GM23338 (cell line): ENCODE data around the gene RNASE7. TPM values are rescaled to one million over a fixed set of nuclear protein-coding genes. Genes with fewer than 3 reads are reported as not detected.

Source experiments
- ATAC-seq: fragments of 200-7000 bp; cut with Tn5 transposase; 3 replicates; pipeline ENCODE4 v1.9.1; 2020
- DNase-seq: peaks from one replicate; pipeline ENCODE4 v3.0.0-alpha.2; 2015; ENCODE audit warnings: low spot score
- H2AFZ ChIP-seq: fragments of 200-600 bp; sonication (generic); 2 replicates; pipeline ENCODE4 v1.8.0; 2016; ENCODE audit warnings: antibody characterized with exemption, mild to moderate bottlenecking, moderate library complexity
- H3F3A ChIP-seq: fragments of 200-600 bp; sonication (generic); replicated peaks from 2 replicates; pipeline ENCODE4 v1.8.0; 2017; ENCODE audit warnings: antibody characterized with exemption, mixed run types, low read depth
- H3K27ac ChIP-seq: fragments of 200-600 bp; sonication (generic); 2 replicates; pipeline ENCODE4 v1.6.1; 2016; ENCODE audit warnings: low read depth
- H3K27me3 ChIP-seq: fragments of 200-600 bp; sonication (generic); 2 replicates; pipeline ENCODE4 v1.8.0; 2016; ENCODE audit warnings: mild to moderate bottlenecking, mixed run types, moderate library complexity; ENCODE audit not compliant: insufficient read depth
- H3K36me3 ChIP-seq: fragments of 200-600 bp; sonication (generic); 2 replicates; pipeline ENCODE4 v1.8.0; 2016; ENCODE audit warnings: mild to moderate bottlenecking; ENCODE audit not compliant: insufficient read depth
- H3K4me1 ChIP-seq: fragments of 200-600 bp; sonication (generic); 2 replicates; pipeline ENCODE4 v1.8.0; 2016; ENCODE audit warnings: mild to moderate bottlenecking, moderate library complexity; ENCODE audit not compliant: insufficient read depth
- H3K4me2 ChIP-seq: fragments of 200-600 bp; sonication (generic); 2 replicates; pipeline ENCODE4 v1.7.1; 2017; ENCODE audit warnings: mixed run types
- H3K4me3 ChIP-seq: fragments of 200-600 bp; sonication (generic); 2 replicates; pipeline ENCODE4 v1.6.1; 2016; ENCODE audit warnings: mixed run types
- H3K79me2 ChIP-seq: fragments of 200-600 bp; sonication (generic); replicated peaks from 2 replicates; pipeline ENCODE4 v1.8.0; 2017; ENCODE audit warnings: mild to moderate bottlenecking; ENCODE audit not compliant: insufficient read depth
- H3K9me2 ChIP-seq: fragments of 200-600 bp; sonication (generic); 2 replicates; pipeline ENCODE4 v1.8.0; 2017; ENCODE audit not compliant: insufficient read depth
- H4K20me1 ChIP-seq: fragments of 200-600 bp; sonication (generic); replicated peaks from 2 replicates; pipeline ENCODE4 v1.8.0; 2017; ENCODE audit warnings: mild to moderate bottlenecking; ENCODE audit not compliant: insufficient read depth
- H3K27ac Mint-ChIP-seq: 2 replicates; pipeline ENCODE4 v1.8.0; 2020; ENCODE audit warnings: inconsistent platforms, mild to moderate bottlenecking, moderate library complexity, mixed read lengths
- H3K27me3 Mint-ChIP-seq: 3 replicates; pipeline ENCODE4 v1.8.0; 2022; ENCODE audit warnings: low read depth, mild to moderate bottlenecking, moderate library complexity, mixed read lengths, inconsistent platforms; ENCODE audit not compliant: insufficient read depth, poor library complexity
- H3K36me3 Mint-ChIP-seq: 3 replicates; pipeline ENCODE4 v1.8.0; 2021; ENCODE audit warnings: low read depth, mild to moderate bottlenecking, inconsistent platforms, moderate library complexity, mixed read lengths
- H3K4me1 Mint-ChIP-seq: 3 replicates; pipeline ENCODE4 v1.8.0; 2020; ENCODE audit warnings: mild to moderate bottlenecking, inconsistent platforms, mixed read lengths
- H3K4me3 Mint-ChIP-seq: 3 replicates; pipeline ENCODE4 v1.8.0; 2021; ENCODE audit warnings: moderate library complexity, mild to moderate bottlenecking, inconsistent platforms, mixed read lengths
- H3K9me3 Mint-ChIP-seq: 3 replicates; pipeline ENCODE4 v1.8.0; 2020; ENCODE audit warnings: moderate library complexity, mild to moderate bottlenecking, inconsistent platforms, mixed read lengths
- CREB1 ChIP-seq: fragments of 250-450 bp; sonication (Bioruptor Pico); IDR thresholded peaks from 2 replicates; pipeline ENCODE4 v1.5.0; 2020; ENCODE audit warnings: low read depth, mild to moderate bottlenecking, moderate library complexity
- JUNB ChIP-seq: IDR thresholded peaks from one replicate; pipeline ENCODE4 v1.6.1; 2016; ENCODE audit warnings: antibody characterized with exemption; ENCODE audit not compliant: unreplicated experiment
- NANOG ChIP-seq: IDR thresholded peaks from 2 replicates; pipeline ENCODE4 v1.6.1; 2016; ENCODE audit warnings: antibody characterized with exemption, borderline replicate concordance
- POLR2AphosphoS5 ChIP-seq: IDR thresholded peaks from 2 replicates; pipeline ENCODE4 v1.6.1; 2016; ENCODE audit warnings: antibody characterized with exemption, low read depth
- ZNF462 ChIP-seq: fragments of 250-450 bp; sonication (Bioruptor Pico); IDR thresholded peaks from 2 replicates; pipeline ENCODE4 v1.5.0; 2020; ENCODE audit warnings: mild to moderate bottlenecking, moderate library complexity
- polyA plus RNA-seq: library from polyadenylated mRNA; unstranded; fragments of >200 nt; fragmentation: Nextera tagmentation; extraction: Ambion mirVana; gene quantifications from 2 replicates; pipeline ENCODE4 v1.2.1, GENCODE V29; 2016
- total RNA-seq: library from RNA; depleted of rRNA; stranded (reverse); fragments of >200 nt; shearing (Covaris generic); gene quantifications from 2 replicates; pipeline ENCODE4 v1.2.3, GENCODE V29; 2014

The RNASE7 gene
- total and polyA plus RNA-seq, 2 experiments from 2014 or later, result not detected

- Histone ChIP-seq H3K79me2 (no peaks in the 10 kb centered on the region), H3F3A (no peaks in the 10 kb centered on the region), H3K9me2 (no peaks in the 10 kb centered on the region), H3K4me3 (no peak overlapping the region), H3K27ac (no peak overlapping the region), H3K36me3 (no peaks in the 10 kb centered on the region), H4K20me1 (no peaks in the 10 kb centered on the region), H2AFZ (no peak overlapping the region), H3K27me3 (no peaks in the 10 kb centered on the region), H3K4me1 (peaks cover 10% of the 10 kb centered on the region), H3K4me2 (no peak overlapping the region)
- ATAC-seq, result no peak
- no peaks in the 10 kb centered on the region for H3K9me3 Mint-ChIP-seq
- peaks cover 19% of the 10 kb centered on the region for H3K27me3 Mint-ChIP-seq
- H3K4me3 Mint-ChIP-seq, result no peak overlapping the region
- no peak for TF ChIP-seq CREB1 (CRISPR knock-in tag)
- TF ChIP-seq ZNF462 (CRISPR knock-in tag), result no peak
- TF ChIP-seq POLR2AphosphoS5, result no peak
- no peak for TF ChIP-seq JUNB
- no peak for TF ChIP-seq NANOG
- no peak overlapping the region for H3K27ac Mint-ChIP-seq
- H3K36me3 Mint-ChIP-seq, result no peaks in the 10 kb centered on the region; the same call in 2 of the 3 replicates
- peaks cover 26% of the 10 kb centered on the region for H3K4me1 Mint-ChIP-seq
- no peak for DNase-seq
Measured at GRCh38 chr14:21037156-21037555, 5.0 kb upstream of the RNASE7 start.
